ENCODE measurements around the gene JAK1. TPM values are rescaled to one million over a fixed set of nuclear protein-coding genes. Genes with fewer than 3 reads are reported as not detected.

JAK1 gene
- total RNA-seq, 1 experiment from 2014 or later = 138 TPM

GRCh38 chr1:64829411-64830029, 136.8 kb downstream of the JAK1 start:
- in situ Hi-C loops (cut with HindIII; ENCODE audit: low pct_unique_long_range_greater_than_20kb, low sequenced_read_pairs) = no loop called here
- H3K9me3 ChIP-seq (ENCODE audit: control insufficient read depth, insufficient read depth, low read depth, low read length) = no peaks in the 10 kb centered on the region
- no peaks in the 10 kb centered on the region for H3K4me1 ChIP-seq (ENCODE audit: control insufficient read depth, insufficient read depth, low read length)
- ChIA-PET POLR2A (no interaction called here), CTCF (no interaction called here)
- TF ChIP-seq REST (IDR thresholded peaks at IDR 0.05; ENCODE audit: insufficient read depth in 1 of 2, low read depth in 2 of 2, low read length in 1 of 2) = no peak
- TF ChIP-seq SIN3A (IDR thresholded peaks at IDR 0.05; ENCODE audit: borderline replicate concordance, insufficient read depth, low read depth, low read length) = no peak
- TF ChIP-seq CTCF (IDR thresholded peaks at IDR 0.05) = no peak
- no peak for TF ChIP-seq POLR2AphosphoS5 (IDR thresholded peaks at IDR 0.05; ENCODE audit: low read depth, low read length)
- H3K27ac ChIP-seq (ENCODE audit: low read length) = no peak overlapping the region
- BruUV-seq (replicated peaks) = no TSS peak
- no peaks in the 10 kb centered on the region for H3K27me3 ChIP-seq (ENCODE audit: control insufficient read depth, insufficient read depth, low read length)
- H3K36me3 ChIP-seq (ENCODE audit: control insufficient read depth, insufficient read depth, low read length) = peaks cover 32% of the 10 kb centered on the region
- intact Hi-C loops (cut with micrococcal nuclease; ENCODE audit: unreplicated experiment) = no loop called here
- ATAC-seq (no peak), DNase-seq (ENCODE audit: low read depth, low spot score) (no peak)
- H3K4me3 ChIP-seq (ENCODE audit: low read depth in 2 of 2, low read length in 2 of 2) = no peak overlapping the region

- Histone ChIP-seq H3K27ac (ENCODE audit: low read length) (no peak overlapping the region), H3K27me3 (ENCODE audit: control insufficient read depth, insufficient read depth, low read length) (no peaks in the 10 kb centered on the region), H3K9me3 (ENCODE audit: control insufficient read depth, insufficient read depth, low read depth, low read length) (no peaks in the 10 kb centered on the region), H3K4me1 (ENCODE audit: control insufficient read depth, insufficient read depth, low read length) (no peaks in the 10 kb centered on the region), H3K4me3 (ENCODE audit: low read depth in 2 of 2, low read length in 2 of 2) (no peak overlapping the region), H3K36me3 (ENCODE audit: control insufficient read depth, insufficient read depth, low read length) (peaks cover 25% of the 10 kb centered on the region)
- DNase-seq (ENCODE audit: low read depth, low spot score) (no peak), ATAC-seq (no peak)
- POLR2A ChIA-PET = no interaction called here
- TF ChIP-seq SIN3A (IDR thresholded peaks at IDR 0.05; ENCODE audit: borderline replicate concordance, insufficient read depth, low read depth, low read length) = no peak
- TF ChIP-seq TCF7L2 (IDR thresholded peaks at IDR 0.05; ENCODE audit: low read depth, low read length) = no peak
- no peak for TF ChIP-seq REST (IDR thresholded peaks at IDR 0.05; ENCODE audit: insufficient read depth in 1 of 2, low read depth in 2 of 2, low read length in 1 of 2)
- no peak for TF ChIP-seq CTCF (IDR thresholded peaks at IDR 0.05)
- TF ChIP-seq POLR2AphosphoS5 (IDR thresholded peaks at IDR 0.05; ENCODE audit: low read depth, low read length) = no peak
- in situ Hi-C loops (cut with HindIII; ENCODE audit: low pct_unique_long_range_greater_than_20kb, low sequenced_read_pairs) = no loop called here
- CTCF ChIA-PET = no interaction called here
- BruUV-seq (replicated peaks) = no TSS peak
- intact Hi-C loops (cut with micrococcal nuclease; ENCODE audit: unreplicated experiment) = no loop called here
These were observed 137.5 kb downstream of the JAK1 start for GRCh38 chr1:64828829-64829228.

Measured in Panc1 (cell line).